Right atrium auricular region (tissue), 2 donors: ENCODE results near the gene ANAPC2. TPM values are rescaled to one million over a fixed set of nuclear protein-coding genes. Genes with fewer than 3 reads are reported as not detected.

Experiments
- DNase-seq: peaks from one replicate; pipeline ENCODE4 v3.0.0-alpha.2; 2019; ENCODE audit warnings: low spot score
- H3K27ac ChIP-seq, 2 donors: fragments of 200-600 bp; sonication (generic); 1 replicate in 1 of 2; 2 replicates in 1 of 2; pipeline ENCODE4 v1.5.1; 2016 to 2019
- H3K27me3 ChIP-seq, 2 donors: fragments of 200-600 bp; sonication (generic); one replicate each; pipeline versions ENCODE4 v1.5.1 to v1.6.0; 2017 to 2019
- H3K36me3 ChIP-seq: fragments of 200-600 bp; sonication (generic); one replicate; pipeline ENCODE4 v1.5.1; 2016
- H3K4me1 ChIP-seq, 2 donors: fragments of 200-600 bp; sonication (generic); one replicate each; pipeline versions ENCODE4 v1.5.1 to v1.6.0; 2017 to 2019
- H3K4me3 ChIP-seq, 2 donors: fragments of 200-600 bp; sonication (generic); 1 replicate in 1 of 2; 2 replicates in 1 of 2; pipeline ENCODE4 v1.5.1; 2017 to 2019; ENCODE audit warnings: mild to moderate bottlenecking in 1 of 2, moderate library complexity in 1 of 2
- H3K9me3 ChIP-seq, 2 donors: fragments of 200-600 bp; sonication (generic); one replicate each; pipeline ENCODE4 v1.5.1; 2019
- total RNA-seq, 2 donors: library from RNA; depleted of rRNA; stranded (reverse); fragments of >200 nt; gene quantifications; one replicate each; pipeline ENCODE4 v1.1.0, GENCODE V29; 2016
- TF ChIP-seq, protein P1 (sequence below), 2 donors: fragments of 200-600 bp; sonication (generic); IDR thresholded peaks; one replicate each; pipeline ENCODE4 v1.5.1; 2019; ENCODE audit warnings: antibody characterized with exemption in 2 of 2

Gene ANAPC2
- total RNA-seq, 2 donors from 2014 or later = 10.8 to 12.1 TPM

DNA sequence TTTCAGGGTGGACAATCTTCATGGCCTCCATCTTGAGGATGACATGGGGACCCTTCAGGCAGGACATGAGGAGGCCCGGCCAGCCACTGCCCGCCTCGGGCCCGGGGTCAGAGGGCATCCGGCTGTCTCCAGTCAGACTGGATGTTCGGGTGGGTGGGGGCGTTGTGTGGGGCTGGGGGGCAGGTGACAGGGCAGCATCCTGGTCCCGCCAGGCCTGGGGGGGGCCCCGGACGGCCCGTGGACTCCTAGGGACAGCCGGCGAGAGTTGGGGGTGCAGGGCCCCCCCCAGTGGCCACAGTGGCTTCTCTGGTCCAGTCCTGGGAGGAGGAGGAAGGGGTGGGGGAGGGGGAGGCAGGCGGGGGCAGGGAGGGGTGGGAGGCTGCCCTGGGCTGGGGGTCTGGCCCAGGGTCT lies 32.7 kb upstream of the ANAPC2 start:
- peak overlapping the region; percentile 53 to 60 for H3K27ac ChIP-seq
- H3K27me3 ChIP-seq = no peaks in the 10 kb centered on the region
- H3K4me1 ChIP-seq = peaks cover 0 to 50% of the 10 kb centered on the region in 2 donors
- peak overlapping the region in 1 of 2 donors; percentile 54 for H3K4me3 ChIP-seq
- no peaks in the 10 kb centered on the region for H3K36me3 ChIP-seq
- no peaks in the 10 kb centered on the region for H3K9me3 ChIP-seq
- no peak for DNase-seq
- TF ChIP-seq, protein P1, sequence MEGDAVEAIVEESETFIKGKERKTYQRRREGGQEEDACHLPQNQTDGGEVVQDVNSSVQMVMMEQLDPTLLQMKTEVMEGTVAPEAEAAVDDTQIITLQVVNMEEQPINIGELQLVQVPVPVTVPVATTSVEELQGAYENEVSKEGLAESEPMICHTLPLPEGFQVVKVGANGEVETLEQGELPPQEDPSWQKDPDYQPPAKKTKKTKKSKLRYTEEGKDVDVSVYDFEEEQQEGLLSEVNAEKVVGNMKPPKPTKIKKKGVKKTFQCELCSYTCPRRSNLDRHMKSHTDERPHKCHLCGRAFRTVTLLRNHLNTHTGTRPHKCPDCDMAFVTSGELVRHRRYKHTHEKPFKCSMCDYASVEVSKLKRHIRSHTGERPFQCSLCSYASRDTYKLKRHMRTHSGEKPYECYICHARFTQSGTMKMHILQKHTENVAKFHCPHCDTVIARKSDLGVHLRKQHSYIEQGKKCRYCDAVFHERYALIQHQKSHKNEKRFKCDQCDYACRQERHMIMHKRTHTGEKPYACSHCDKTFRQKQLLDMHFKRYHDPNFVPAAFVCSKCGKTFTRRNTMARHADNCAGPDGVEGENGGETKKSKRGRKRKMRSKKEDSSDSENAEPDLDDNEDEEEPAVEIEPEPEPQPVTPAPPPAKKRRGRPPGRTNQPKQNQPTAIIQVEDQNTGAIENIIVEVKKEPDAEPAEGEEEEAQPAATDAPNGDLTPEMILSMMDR (IDR thresholded peaks at IDR 0.05) = no peak

DNA sequence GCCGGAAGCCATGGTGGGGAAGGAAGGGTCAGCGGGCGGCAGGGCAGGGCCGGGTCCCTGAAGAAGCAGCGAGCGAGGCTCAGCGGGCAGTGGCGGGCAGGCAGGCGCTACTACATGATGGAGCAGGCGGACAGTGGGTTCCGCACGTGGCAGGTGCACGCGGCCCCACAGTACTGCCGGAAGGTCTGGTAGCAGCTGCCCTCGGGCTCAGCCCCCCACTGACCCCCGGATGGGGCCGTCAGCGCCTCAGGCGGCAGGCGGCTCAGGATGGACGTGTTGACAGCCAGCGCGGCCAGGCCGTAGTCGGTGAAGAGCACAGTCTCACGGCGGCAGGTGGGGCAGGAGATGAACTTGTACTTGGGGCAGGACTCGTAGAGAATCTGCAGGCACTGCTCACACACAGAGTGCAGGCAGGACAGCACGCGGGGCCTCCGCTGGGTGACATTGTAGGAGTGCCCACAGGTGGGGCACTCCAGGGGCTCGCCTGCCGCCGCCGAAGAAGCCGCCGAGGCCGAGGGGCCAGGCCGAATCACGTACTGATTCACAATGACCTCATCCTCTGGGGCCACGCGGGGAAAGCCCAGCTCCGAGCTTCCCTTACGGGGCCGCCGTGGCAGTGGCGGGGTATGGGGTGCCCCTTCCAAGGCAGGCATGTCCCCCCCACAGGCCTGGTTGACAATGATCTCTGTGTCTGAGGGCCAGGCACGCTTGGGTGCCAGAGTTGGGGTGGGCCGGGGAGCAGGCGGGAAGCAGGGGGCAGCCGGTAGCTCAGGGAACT lies 32.1 kb upstream of the ANAPC2 start:
- H3K27me3 ChIP-seq = no peaks in the 10 kb centered on the region
- no peaks in the 10 kb centered on the region for H3K9me3 ChIP-seq
- H3K4me3 ChIP-seq = no peak overlapping the region
- peaks cover 0 to 50% of the 10 kb centered on the region in 2 donors for H3K4me1 ChIP-seq
- DNase-seq = no peak
- TF ChIP-seq, protein P1 (IDR thresholded peaks at IDR 0.05) = no peak
- H3K36me3 ChIP-seq = no peaks in the 10 kb centered on the region
- no peak overlapping the region for H3K27ac ChIP-seq

DNA sequence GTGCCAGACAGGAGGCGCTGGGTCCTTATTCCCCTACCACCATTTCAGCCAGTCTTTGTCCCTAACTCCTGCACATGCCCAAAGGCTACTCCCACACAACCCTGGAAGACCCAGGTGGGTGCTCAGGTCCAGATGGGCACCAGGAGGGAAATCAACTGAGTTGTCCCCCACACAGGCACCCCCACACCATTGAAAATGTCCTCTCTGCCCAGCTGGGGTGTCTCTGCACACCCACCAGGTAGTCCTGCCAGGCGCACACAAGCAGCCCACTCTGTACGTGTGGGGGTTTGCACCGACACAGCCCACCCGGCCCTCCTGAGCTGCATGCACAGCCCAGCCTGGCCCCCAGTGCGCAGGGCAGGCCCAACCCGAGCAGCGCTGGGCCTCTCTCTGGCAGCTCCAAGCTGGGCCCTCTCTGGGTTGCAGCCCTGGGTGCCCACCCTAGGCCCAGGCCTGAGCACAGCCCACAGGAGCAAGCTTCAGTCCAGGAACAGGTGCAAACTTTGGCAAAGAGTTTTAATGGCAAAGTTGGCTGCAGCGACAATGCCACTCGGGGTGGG lies 31.5 kb upstream of the ANAPC2 start:
- Histone ChIP-seq H3K27ac (no peak overlapping the region), H3K9me3 (no peaks in the 10 kb centered on the region), H3K4me3 (no peak overlapping the region), H3K4me1 (peaks cover 0 to 50% of the 10 kb centered on the region in 2 donors), H3K27me3 (no peaks in the 10 kb centered on the region), H3K36me3 (no peaks in the 10 kb centered on the region)
- no peak for DNase-seq
- TF ChIP-seq, protein P1 (IDR thresholded peaks at IDR 0.05) = no peak

DNA sequence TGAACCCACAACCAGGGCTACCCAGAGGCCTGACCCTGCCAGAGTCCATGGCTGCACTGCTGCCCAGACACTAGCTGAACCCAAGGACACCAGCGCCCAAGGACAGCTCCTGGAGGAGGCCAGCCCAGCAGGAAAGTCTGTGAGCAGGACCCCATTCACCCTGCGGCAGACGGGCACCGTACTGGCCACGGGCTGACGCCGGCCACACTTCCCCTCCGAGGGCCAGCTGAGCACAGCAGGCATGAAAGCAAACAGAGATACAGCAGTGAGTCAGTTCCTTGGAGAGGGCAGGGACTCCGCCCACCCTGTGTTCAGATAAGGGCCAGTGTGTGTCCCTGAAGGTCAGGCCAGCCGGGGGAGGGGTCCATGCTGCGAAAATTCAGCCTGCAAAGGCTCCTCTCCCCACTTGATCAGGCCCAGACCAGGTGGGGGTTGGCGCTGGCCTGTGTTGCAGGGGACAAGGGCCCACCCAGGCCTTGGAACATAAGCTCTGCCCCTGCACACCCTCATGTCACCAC lies 30.5 kb upstream of the ANAPC2 start:
- no peak for DNase-seq
- peak overlapping the region in 1 of 2 donors; percentile 42 for H3K27ac ChIP-seq
- no peaks in the 10 kb centered on the region for H3K36me3 ChIP-seq
- TF ChIP-seq, protein P1 (IDR thresholded peaks at IDR 0.05) = no peak
- H3K4me3 ChIP-seq = no peak overlapping the region
- no peaks in the 10 kb centered on the region for H3K9me3 ChIP-seq
- H3K27me3 ChIP-seq = no peaks in the 10 kb centered on the region
- peaks cover 0 to 45% of the 10 kb centered on the region in 2 donors for H3K4me1 ChIP-seq

DNA sequence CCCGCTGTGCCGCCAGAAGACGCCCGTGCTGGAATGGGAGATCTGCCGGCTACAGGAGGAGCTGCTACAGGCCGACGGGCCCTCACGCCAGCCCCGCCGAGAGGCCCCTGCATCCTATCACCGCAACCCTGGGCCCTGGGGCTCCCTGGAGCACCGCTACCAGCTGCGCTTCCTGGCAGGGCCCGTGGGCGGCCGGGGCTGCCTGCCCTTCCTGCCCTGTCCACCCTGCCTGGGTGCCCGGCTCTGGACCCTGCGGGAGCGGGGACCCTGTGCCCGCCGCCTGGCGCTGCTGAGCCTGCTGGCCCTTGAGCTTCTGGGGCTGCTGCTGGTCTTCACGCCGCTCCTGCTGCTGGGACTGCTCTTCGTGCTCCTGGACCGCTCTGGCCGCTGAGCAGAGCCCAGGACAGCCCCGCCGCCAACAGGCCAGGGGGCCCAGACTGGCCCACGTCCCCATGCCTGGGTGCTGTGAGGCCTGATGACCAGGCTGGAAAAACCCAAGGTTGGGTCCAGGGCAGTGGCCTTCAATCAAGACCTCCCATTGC lies 29.9 kb upstream of the ANAPC2 start:
- peak overlapping the region in 1 of 2 donors; percentile 42 for H3K27ac ChIP-seq
- no peak overlapping the region for H3K4me3 ChIP-seq
- H3K27me3 ChIP-seq = no peaks in the 10 kb centered on the region
- TF ChIP-seq, protein P1 (IDR thresholded peaks at IDR 0.05) = no peak
- H3K36me3 ChIP-seq = no peaks in the 10 kb centered on the region
- no peaks in the 10 kb centered on the region for H3K9me3 ChIP-seq
- H3K4me1 ChIP-seq = peaks cover 0 to 44% of the 10 kb centered on the region in 2 donors
- DNase-seq = no peak
